ENCODE data around the gene FAF1.

DNA sequence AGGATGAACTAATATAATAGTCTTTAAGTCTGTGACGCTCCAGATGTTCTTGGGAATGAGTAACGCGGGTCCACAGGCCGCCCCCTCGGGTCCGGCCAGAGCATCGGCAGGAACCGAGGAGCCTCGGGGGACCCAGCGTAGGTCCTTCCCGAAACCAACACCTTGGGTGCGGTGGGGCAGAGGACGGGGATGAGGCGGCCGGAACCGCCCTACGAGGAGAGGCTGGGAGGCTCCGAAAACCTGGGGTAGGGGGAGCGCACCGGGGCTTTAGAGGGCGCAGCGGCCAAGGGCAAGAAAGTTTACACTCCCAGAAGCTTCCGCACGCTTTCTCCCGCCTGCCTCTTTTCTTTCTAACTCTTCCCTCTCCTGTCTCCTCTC, 543.9 kb downstream of the FAF1 start:
- TF ChIP-seq, protein P1, sequence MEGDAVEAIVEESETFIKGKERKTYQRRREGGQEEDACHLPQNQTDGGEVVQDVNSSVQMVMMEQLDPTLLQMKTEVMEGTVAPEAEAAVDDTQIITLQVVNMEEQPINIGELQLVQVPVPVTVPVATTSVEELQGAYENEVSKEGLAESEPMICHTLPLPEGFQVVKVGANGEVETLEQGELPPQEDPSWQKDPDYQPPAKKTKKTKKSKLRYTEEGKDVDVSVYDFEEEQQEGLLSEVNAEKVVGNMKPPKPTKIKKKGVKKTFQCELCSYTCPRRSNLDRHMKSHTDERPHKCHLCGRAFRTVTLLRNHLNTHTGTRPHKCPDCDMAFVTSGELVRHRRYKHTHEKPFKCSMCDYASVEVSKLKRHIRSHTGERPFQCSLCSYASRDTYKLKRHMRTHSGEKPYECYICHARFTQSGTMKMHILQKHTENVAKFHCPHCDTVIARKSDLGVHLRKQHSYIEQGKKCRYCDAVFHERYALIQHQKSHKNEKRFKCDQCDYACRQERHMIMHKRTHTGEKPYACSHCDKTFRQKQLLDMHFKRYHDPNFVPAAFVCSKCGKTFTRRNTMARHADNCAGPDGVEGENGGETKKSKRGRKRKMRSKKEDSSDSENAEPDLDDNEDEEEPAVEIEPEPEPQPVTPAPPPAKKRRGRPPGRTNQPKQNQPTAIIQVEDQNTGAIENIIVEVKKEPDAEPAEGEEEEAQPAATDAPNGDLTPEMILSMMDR (IDR thresholded peaks at IDR 0.05): no peak
- TF ChIP-seq POLR2A (IDR thresholded peaks at IDR 0.05): no peak

All from ovary (tissue), 3 donors.